VCaP (cell line): ENCODE measurements around the gene LAMA2.

Experiments used
- H3K27ac ChIP-seq: fragments of 450-650 bp; 2 replicates; pipeline ENCODE4 v1.5.1; 2017
- TF ChIP-seq, protein P1 (sequence below): fragments of 450-650 bp; conservative IDR thresholded peaks from 2 replicates; pipeline ENCODE4 v1.5.1; 2017; ENCODE audit warnings: mild to moderate bottlenecking, moderate library complexity

The LAMA2 gene

DNA sequence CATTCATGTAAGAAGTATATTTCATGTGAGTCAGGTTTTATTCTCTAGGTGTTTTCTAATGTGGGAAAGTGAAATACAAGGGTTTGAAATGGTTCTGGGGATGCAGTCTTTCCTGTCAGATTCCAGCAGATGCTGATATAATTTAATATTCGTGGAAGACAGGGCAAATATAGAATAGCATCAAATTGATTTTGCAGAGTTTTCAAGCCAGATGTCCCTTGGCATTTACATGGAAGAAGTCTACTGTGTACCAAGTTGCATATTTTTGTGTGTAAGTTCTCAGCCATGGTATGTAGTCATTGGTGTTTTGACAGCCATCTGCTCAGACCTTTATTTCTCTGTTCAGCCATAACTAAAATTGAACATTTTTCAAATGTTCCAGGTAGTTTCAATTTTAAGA is 143.7 kb downstream of the LAMA2 start:
- TF ChIP-seq, protein P1, sequence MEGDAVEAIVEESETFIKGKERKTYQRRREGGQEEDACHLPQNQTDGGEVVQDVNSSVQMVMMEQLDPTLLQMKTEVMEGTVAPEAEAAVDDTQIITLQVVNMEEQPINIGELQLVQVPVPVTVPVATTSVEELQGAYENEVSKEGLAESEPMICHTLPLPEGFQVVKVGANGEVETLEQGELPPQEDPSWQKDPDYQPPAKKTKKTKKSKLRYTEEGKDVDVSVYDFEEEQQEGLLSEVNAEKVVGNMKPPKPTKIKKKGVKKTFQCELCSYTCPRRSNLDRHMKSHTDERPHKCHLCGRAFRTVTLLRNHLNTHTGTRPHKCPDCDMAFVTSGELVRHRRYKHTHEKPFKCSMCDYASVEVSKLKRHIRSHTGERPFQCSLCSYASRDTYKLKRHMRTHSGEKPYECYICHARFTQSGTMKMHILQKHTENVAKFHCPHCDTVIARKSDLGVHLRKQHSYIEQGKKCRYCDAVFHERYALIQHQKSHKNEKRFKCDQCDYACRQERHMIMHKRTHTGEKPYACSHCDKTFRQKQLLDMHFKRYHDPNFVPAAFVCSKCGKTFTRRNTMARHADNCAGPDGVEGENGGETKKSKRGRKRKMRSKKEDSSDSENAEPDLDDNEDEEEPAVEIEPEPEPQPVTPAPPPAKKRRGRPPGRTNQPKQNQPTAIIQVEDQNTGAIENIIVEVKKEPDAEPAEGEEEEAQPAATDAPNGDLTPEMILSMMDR: no peak
- H3K27ac ChIP-seq: no peak overlapping the region

DNA sequence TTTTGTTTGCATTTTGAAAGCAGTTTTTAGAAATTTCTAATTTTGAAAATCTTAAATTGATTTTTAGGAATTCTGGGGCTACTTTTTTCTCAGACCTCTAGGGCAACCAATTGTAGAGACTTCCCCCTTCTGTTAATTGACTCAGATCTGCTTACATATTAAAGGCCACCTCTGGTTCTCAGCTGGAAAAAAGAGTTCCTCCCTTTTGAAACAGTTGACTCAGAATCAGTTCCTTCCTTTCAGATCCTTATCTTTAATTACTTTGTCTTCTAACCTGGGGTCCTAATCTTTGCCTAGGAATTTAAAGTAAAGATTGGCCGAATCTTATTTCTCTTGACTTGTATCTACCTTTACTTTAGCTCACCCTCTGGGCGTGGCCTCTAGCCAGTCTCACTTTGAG is 146.8 kb downstream of the LAMA2 start:
- TF ChIP-seq, protein P1: no peak
- H3K27ac ChIP-seq: no peak overlapping the region

DNA sequence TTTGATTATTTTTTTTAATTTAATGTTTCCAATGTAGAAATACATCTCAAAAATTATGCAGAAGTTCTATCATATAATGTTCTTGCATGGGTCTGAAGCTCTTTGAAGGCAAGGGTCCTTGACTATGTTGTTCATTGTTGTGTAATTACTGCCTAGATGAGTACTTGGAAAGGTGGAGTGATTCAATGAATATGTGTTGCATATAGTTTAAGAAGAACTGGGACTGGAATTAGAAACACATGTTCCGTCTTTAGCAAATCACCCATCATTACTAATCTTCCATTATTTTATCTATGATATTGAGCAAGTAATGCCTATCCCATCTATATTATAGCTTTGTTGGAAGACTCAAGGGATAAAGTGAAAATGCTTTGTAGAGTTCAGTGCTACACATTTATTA is 147.3 kb downstream of the LAMA2 start:
- TF ChIP-seq, protein P1: no peak
- no peak overlapping the region for H3K27ac ChIP-seq

DNA sequence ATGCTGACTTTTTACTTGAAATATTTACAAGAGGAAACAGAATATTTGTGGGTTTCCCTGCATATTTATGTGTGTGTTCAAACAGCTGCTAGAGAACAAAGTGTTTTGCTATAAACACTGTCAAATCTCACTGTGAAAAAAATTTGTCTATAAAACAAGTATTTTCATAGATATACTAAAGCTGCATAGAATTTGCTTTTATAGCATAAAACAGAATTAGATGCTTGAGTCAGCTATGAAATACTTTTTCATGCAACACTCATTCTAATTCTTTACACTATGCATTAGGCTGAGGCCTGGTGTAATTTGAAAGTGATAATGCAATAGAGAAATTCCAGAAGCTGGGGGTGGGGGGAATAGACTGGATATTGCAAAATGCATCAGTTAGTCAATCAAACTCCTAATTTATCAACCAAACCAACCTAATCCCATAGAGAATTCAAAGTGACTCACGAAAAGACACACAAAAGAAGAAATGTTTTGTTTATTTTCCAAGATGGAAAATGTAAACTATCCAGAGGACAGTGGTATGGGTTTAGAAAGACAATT is 148.2 kb downstream of the LAMA2 start:
- TF ChIP-seq, protein P1: no peak
- no peak overlapping the region for H3K27ac ChIP-seq

DNA sequence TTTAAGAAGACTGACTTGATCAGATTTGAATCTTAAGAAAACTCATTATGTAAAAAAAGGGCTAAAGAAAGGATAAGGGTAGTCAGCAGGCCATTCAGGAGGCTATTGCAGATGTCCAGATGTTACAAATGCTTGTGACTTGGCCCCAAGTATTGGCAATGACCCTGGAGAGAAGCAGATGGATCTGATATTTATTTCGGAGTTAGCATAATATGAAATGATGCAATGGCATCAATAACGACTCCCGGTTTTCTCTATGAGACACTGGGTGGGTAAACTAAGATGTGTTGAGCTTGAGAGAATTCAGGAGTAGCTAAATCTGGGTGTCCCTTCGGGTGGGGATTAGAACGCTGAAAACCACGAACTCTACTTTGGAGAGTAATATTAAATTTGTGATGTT is 149.7 kb downstream of the LAMA2 start:
- TF ChIP-seq, protein P1: no peak
- no peak overlapping the region for H3K27ac ChIP-seq

DNA sequence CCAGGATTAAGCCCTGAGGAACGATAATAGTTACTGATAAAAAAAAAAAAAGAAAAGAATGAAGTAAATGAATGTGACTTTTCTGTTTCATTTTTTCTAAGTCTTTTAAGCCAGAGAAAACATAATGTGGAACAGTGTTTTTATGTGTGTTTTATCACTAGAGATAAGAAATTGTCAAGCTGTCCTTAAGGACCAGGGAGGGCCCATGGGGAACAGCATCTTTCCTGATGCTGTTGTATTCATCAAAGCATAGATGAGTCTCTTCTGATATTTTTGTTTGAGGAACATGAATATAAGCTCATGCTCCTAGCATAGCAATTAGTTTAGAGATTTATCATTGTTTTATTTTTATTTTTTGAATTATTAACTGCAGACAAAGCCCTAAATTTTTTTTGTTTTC is 150.2 kb downstream of the LAMA2 start:
- no peak overlapping the region for H3K27ac ChIP-seq
- TF ChIP-seq, protein P1: no peak

DNA sequence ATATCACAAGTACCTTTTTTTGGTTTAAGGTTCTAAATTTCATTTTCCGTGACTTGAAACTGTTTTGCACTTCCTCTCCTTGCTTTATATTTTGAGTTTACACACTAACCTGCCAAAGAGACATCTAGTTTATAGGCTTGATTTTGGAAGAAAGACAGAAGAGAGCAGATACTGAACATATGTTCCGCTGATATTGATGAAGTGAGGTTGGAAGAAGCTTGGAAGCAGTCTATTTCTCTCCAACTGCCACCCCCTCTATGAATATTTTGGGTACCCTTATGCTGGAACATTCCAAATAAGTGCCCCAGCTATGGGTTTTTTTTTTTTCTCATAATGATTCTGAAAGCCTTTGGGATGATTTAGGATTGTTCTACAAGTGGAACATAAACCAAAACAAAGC is 150.6 kb downstream of the LAMA2 start:
- TF ChIP-seq, protein P1: no peak
- no peak overlapping the region for H3K27ac ChIP-seq
